ENCODE results near the gene CHST11.

CHST11 gene

DNA sequence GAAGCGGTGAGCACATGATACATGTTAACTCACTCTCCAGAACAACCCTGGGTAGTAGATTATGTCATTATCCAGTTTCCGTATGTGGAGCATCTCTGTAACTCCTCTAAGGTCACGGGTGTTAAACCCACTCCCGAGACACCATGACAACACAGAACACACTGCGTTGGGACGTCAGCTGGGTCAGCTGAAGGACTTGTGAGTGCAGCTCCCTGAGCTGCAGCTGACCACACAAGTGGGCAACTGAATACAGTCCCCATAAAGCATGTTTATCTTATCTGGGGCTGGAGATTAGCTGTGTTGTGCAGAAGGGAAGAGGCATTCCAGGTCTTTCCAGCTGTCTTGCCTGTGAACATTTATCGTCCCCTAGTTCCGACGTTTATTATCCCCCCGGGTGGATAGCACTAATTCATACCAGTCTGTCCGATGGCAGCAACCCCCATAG is 211.5 kb downstream of the CHST11 start:
- Histone ChIP-seq H3K9ac (peak overlapping the region; percentile 46; the same call in 1 of the 2 replicates), H3K4me1 (peaks cover 65% of the 10 kb centered on the region), H3K36me3 (peaks cover 18% of the 10 kb centered on the region; the same call in 1 of the 2 replicates), H3K4me3 (no peak overlapping the region), H3K9me3 (no peaks in the 10 kb centered on the region), H4K20me1 (peaks cover 100% of the 10 kb centered on the region), H3K27ac (0 out of 2 replicates have a peak overlapping the region, but pooled peaks have one; percentile 52), H3K27me3 (no peaks in the 10 kb centered on the region), H3K4me2 (peak overlapping the region; percentile 79)
- no peak for TF ChIP-seq Cebpa-rat (IDR thresholded peaks at IDR 0.05)

DNA sequence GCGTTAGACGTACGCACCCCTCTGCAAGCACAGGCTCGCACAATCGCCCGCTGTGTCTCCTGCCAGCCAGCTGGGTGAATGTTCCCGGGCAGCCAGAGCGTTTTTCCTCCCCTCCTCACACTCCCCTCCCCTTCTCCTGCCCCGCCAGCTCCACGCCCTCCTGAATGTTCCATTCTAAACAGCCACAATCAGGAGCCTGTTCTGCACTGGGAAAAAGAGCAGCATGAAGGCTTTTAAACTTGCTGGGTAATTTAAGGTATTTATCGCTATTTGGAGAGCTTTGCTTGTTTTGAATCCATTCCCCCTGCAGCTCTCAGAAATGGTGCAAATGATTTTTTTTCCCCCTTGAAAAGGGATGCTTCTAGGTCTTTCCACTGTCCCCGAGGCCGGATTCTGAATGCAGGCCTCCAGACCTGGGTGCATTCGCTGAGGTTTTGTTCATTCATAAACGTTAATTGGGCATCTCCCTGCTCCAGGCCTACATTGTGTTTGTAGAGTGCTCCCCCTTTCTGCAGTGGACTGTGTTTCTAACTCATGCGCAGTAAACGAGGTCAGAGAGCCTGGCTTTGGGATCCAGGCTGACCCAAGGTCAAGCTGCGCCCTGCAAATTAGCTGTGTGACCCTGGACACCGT is 212.5 kb downstream of the CHST11 start:
- peaks cover 71% of the 10 kb centered on the region for H3K4me1 ChIP-seq
- no peak for TF ChIP-seq Cebpa-rat (IDR thresholded peaks at IDR 0.05)
- no peaks in the 10 kb centered on the region for H3K27me3 ChIP-seq
- H3K27ac ChIP-seq, result peak overlapping the region; percentile 52
- no peaks in the 10 kb centered on the region for H3K9me3 ChIP-seq
- peaks cover 100% of the 10 kb centered on the region for H4K20me1 ChIP-seq
- peak overlapping the region; percentile 46; the same call in 1 of the 2 replicates for H3K9ac ChIP-seq
- H3K4me3 ChIP-seq, result no peak overlapping the region
- H3K36me3 ChIP-seq, result peaks cover 18% of the 10 kb centered on the region; the same call in 1 of the 2 replicates
- peak overlapping the region; percentile 79 for H3K4me2 ChIP-seq

DNA sequence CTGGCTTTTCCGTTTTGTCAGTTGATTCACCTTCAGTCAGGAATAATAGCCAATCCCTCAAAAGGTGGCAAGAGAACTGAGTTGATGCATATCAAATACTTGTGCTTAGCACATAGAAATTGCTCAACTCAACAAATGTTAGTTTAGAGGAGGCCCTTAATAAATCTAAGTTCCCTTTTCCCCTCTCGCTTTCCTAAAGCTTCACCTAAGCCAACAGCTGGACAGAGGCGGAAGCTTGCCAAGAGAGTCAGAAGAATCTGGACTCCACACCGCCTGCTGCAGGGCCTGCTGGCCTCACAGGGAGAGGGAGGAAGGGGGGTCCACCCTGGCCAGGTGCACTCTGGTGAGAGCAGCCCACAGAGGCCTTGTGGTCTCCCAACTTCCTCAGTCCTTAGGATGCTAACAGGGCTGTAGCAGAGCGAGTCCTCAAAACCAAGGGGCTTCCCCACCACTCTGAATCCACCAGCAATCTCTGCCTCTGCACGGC is 213.1 kb downstream of the CHST11 start:
- peaks cover 71% of the 10 kb centered on the region for H3K4me1 ChIP-seq
- H3K4me2 ChIP-seq, result peak overlapping the region; percentile 79
- peaks cover 17% of the 10 kb centered on the region; the same call in 1 of the 2 replicates for H3K36me3 ChIP-seq
- no peaks in the 10 kb centered on the region for H3K27me3 ChIP-seq
- no peaks in the 10 kb centered on the region for H3K9me3 ChIP-seq
- H3K9ac ChIP-seq, result no peak overlapping the region; the same call in 1 of the 2 replicates
- H4K20me1 ChIP-seq, result peaks cover 100% of the 10 kb centered on the region
- no peak overlapping the region for H3K4me3 ChIP-seq
- TF ChIP-seq Cebpa-rat (IDR thresholded peaks at IDR 0.05), result no peak
- peak overlapping the region; percentile 52; the same call in 1 of the 2 replicates for H3K27ac ChIP-seq

- peaks cover 17% of the 10 kb centered on the region; the same call in 1 of the 2 replicates for H3K36me3 ChIP-seq
- peaks cover 74% of the 10 kb centered on the region for H3K4me1 ChIP-seq
- H3K4me3 ChIP-seq, result no peak overlapping the region
- no peaks in the 10 kb centered on the region for H3K9me3 ChIP-seq
- H3K4me2 ChIP-seq, result peak overlapping the region; percentile 79
- H4K20me1 ChIP-seq, result peaks cover 100% of the 10 kb centered on the region
- H3K9ac ChIP-seq, result no peak overlapping the region
- TF ChIP-seq Cebpa-rat (IDR thresholded peaks at IDR 0.05), result no peak
- H3K27me3 ChIP-seq, result no peaks in the 10 kb centered on the region
- peak overlapping the region; percentile 46 for H3K27ac ChIP-seq
Observed at GRCh38 chr12:104670439-104671408, 214.0 kb downstream of the CHST11 start.

GRCh38 chr12:104671409-104672095 is 214.8 kb downstream of the CHST11 start:
- H3K27me3 ChIP-seq, result no peaks in the 10 kb centered on the region
- H3K27ac ChIP-seq, result peak overlapping the region; percentile 46
- H3K9me3 ChIP-seq, result no peaks in the 10 kb centered on the region
- H3K4me2 ChIP-seq, result peak overlapping the region; percentile 79
- no peak overlapping the region for H3K4me3 ChIP-seq
- no peak overlapping the region; the same call in 1 of the 2 replicates for H3K9ac ChIP-seq
- peaks cover 15% of the 10 kb centered on the region; the same call in 1 of the 2 replicates for H3K36me3 ChIP-seq
- TF ChIP-seq Cebpa-rat (IDR thresholded peaks at IDR 0.05), result no peak
- peaks cover 100% of the 10 kb centered on the region for H4K20me1 ChIP-seq
- peaks cover 82% of the 10 kb centered on the region for H3K4me1 ChIP-seq

DNA sequence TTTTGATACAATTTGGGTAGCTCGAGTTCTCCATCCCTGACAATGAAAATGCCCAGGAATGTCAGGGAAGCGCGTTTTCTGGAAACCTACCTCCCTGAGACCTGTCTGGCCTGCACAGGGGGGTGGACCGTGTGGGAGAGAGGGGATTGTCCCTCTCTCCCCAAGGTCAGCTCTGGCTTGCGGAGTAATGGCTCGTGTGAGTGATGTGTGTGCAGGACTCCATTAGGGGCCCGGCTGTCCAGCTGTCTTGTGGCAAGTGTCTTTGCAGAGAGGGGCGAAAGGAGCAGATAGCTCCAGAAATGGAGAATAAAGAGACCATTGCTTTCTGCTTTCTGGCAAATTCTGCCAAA is 215.3 kb downstream of the CHST11 start:
- H3K9me3 ChIP-seq, result no peaks in the 10 kb centered on the region
- no peak for TF ChIP-seq Cebpa-rat (IDR thresholded peaks at IDR 0.05)
- H3K27ac ChIP-seq, result no peak overlapping the region; the same call in none of the 2 replicates
- peaks cover 9% of the 10 kb centered on the region; the same call in 1 of the 2 replicates for H3K36me3 ChIP-seq
- H3K4me3 ChIP-seq, result no peak overlapping the region
- no peaks in the 10 kb centered on the region for H3K27me3 ChIP-seq
- H3K4me1 ChIP-seq, result peaks cover 85% of the 10 kb centered on the region
- H4K20me1 ChIP-seq, result peaks cover 100% of the 10 kb centered on the region
- no peak overlapping the region; the same call in 1 of the 2 replicates for H3K9ac ChIP-seq
- peak overlapping the region; percentile 79 for H3K4me2 ChIP-seq

- no peak for TF ChIP-seq Cebpa-rat (IDR thresholded peaks at IDR 0.05)
- H3K4me1 ChIP-seq, result peaks cover 85% of the 10 kb centered on the region
- H3K27ac ChIP-seq, result no peak overlapping the region; the same call in 1 of the 2 replicates
- no peak overlapping the region for H3K4me3 ChIP-seq
- peak overlapping the region; percentile 79 for H3K4me2 ChIP-seq
- peaks cover 100% of the 10 kb centered on the region for H4K20me1 ChIP-seq
- no peaks in the 10 kb centered on the region for H3K27me3 ChIP-seq
- no peaks in the 10 kb centered on the region for H3K9me3 ChIP-seq
- 0 out of 2 replicates have a peak, but pooled peaks cover 5% of the 10 kb centered on the region for H3K36me3 ChIP-seq
- no peak overlapping the region for H3K9ac ChIP-seq
Observed at GRCh38 chr12:104672501-104673265, 215.9 kb downstream of the CHST11 start.

- Histone ChIP-seq H3K27me3 (no peaks in the 10 kb centered on the region), H3K4me2 (no peak overlapping the region), H3K4me1 (peaks cover 85% of the 10 kb centered on the region), H3K9me3 (no peaks in the 10 kb centered on the region), H3K36me3 (0 out of 2 replicates have a peak, but pooled peaks cover 5% of the 10 kb centered on the region), H3K9ac (no peak overlapping the region), H3K27ac (no peak overlapping the region), H3K4me3 (no peak overlapping the region), H4K20me1 (peaks cover 100% of the 10 kb centered on the region)
- no peak for TF ChIP-seq Cebpa-rat (IDR thresholded peaks at IDR 0.05)
Observed at GRCh38 chr12:104673294-104673693, 216.5 kb downstream of the CHST11 start.
